ENCODE data around the gene MAPK14.
A peak's percentile ranks its signal among the peaks of the same experiment; 100 is the strongest.
"Not testable (repeated sequence)": the region's sequence is repeated elsewhere in the genome, so short reads cannot be mapped to it uniquely, and the experiment has no call there.

MAPK14 gene

GRCh38 chr6:36070252-36070651 lies 42.6 kb downstream of the MAPK14 start:
- DNase-seq, result no peak

DNA sequence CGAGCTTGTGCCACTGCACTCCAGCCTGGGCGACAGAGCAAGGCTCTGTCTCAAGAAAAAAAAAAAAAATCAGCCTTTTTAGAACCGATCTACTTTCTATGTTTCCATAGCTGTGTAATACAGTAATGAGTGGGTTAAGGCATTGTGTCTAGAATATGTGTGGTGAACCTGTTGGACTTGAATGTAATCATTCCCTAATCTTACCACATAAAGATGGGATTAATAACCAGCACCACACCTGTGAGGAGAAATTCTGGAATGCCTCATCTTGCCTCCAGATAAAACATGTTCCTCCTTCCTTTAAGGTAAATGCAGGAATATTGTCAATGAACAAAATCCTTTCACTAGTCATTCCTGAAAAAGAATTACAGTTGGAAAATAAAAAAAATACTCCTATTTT lies 43.7 kb downstream of the MAPK14 start:
- no peak for DNase-seq

DNA sequence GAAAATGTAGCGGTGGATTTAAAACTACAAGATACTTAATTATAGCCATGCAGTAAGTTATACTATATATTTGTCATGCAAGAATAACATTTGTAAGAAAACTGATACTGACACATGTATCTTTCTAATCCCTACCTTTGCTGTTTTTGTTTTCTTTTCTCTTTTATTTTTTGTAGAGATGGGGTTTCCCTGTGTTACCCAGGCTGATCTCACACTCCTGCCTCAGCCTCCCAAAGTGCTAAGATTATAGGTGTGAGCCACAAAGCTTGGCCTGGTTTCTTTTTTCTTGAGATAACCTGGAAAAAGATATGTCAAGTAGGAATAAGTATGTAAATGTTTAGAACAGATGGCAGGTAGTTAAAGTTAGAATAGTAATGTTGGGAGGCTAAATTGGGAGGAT lies 44.1 kb downstream of the MAPK14 start:
- no peak for DNase-seq

DNA sequence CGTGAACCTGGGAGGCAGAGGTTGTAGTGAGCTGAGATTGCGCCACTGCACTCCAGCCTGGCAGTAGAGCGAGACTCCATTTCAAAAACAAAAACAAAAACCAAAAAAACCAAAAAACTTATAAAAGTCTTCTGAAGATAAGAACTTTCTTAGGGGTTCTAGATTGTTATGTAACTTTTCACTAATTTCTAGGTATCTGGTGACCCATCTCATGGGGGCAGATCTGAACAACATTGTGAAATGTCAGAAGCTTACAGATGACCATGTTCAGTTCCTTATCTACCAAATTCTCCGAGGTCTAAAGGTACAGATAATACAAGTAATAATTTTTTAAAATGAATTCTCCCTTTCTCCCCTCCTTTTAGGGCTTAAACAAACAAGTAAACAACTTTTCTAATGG lies 45.1 kb downstream of the MAPK14 start:
- no peak for DNase-seq

- no peak for DNase-seq
Measured at GRCh38 chr6:36073587-36073986, 46.0 kb downstream of the MAPK14 start.

DNA sequence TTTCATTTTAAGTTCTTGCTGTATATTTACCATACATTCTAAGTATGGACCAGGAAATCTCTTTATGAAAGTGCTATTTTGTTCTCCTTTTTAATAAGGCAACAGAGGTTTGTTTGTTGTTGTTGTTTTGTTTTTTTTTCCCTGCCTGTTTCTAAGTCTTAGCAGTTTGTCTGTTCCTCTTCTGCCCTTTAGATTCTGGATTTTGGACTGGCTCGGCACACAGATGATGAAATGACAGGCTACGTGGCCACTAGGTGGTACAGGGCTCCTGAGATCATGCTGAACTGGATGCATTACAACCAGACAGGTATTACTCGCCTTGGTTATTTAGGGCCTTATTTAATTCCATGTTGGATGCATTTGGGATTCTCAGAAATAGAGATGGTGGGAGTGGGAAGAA lies 48.0 kb downstream of the MAPK14 start:
- no peak for DNase-seq

GRCh38 chr6:36076178-36077063 lies 48.8 kb downstream of the MAPK14 start:
- no peak for DNase-seq

GRCh38 chr6:36078159-36078558 lies 50.6 kb downstream of the MAPK14 start:
- DNase-seq, result no peak

DNA sequence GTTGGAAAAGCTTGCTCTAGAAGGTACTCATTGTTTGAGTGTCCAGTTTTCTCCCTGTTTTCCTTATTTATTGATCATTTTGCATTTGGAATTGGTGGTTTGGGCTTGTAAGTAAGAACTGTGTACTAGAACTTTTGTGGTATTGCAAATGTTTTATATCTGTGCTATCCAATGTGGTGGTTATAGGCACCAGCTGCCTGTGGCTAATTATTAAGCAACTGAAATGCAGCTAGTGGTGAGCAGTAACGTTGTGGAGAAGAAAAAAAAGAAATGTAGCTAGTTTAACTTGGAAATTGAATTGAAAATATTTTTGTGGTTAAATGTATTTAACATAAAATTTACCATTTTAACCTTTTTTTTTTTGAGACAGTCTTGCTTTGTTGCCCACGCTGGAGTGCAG lies 52.0 kb downstream of the MAPK14 start:
- DNase-seq, result no peak

- no peak for DNase-seq
Measured at GRCh38 chr6:36082318-36082717, 54.7 kb downstream of the MAPK14 start.

GRCh38 chr6:36083446-36083845 lies 55.8 kb downstream of the MAPK14 start:
- DNase-seq, result no peak

DNA sequence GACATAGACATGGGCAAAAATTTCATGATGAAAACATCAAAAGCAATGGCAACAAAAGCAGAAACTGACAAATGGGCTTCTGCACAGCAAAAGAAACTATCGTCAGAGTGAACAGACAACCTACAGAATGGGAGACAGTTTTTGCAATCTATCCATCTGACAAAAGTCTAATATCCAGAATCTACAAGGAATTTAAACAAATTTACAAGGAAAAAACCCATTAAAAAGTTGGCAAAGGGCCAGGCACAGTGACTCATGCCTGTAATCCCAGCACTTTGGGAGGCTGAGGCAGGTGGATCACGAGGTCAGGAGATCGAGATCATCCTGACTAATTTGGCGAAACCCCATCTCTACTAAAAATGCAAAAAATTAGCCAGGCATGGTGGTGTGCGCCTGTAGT lies 60.6 kb downstream of the MAPK14 start:
- not testable (repeated sequence) for DNase-seq

DNA sequence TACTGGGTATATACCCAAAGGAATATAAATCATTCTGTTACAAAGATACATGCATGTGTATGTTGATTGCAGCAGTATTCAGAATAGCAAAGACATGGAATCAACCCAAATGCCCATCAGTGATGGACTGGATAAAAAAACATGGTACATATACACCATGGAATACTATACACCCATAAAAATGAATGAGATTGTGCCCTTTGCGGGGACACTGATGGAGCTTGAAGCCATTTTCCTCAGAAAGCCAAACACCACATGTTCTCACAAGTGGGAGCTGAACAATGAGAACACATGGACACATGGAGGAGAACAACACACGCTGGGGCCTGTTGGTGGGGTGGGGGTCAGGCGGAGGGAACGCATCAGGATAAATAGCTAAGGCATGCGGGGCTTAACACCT lies 61.4 kb downstream of the MAPK14 start:
- DNase-seq, result no peak

GRCh38 chr6:36094238-36094637 lies 66.6 kb downstream of the MAPK14 start:
- DNase-seq, result no peak

DNA sequence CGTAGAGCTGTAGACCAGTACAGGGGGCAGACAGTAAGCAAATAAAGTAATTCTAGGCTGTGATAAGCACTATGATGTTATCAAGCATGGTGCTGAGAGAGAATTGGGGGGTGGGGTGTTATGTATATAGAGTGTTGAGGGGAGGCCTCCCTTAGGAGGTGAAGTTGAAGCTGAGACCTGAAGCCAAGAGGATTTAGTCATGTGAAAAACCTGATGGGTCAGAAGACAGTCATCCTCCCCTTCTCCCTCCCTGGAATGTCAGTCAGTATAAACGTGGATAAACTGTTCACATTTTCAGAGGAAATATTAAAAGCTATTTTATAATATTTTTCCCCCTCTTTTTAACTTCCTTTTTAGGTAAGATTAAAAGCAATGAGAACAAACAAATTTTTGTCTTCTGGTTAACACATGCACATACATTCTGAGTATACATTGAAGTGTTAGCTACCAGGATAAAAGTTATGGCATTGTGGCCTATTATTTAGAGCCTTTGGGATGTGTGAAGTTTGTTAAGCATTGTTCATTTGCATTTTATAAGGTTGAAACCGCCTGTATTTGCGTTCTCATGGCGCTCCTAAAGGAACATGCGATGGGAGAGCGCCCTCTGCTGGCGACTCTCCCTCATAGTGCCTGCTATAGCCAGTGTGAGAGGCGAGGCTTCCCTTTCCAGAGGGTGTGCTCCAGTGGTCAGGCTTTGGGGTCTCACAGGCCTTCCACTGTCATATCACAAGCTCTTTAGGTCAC lies 67.3 kb downstream of the MAPK14 start:
- DNase-seq, result peak; percentile 83

GRCh38 chr6:36095497-36096391 lies 68.1 kb downstream of the MAPK14 start:
- DNase-seq, result no peak

- DNase-seq, result no peak
Measured at GRCh38 chr6:36098253-36098919, 70.8 kb downstream of the MAPK14 start.

- DNase-seq, result no peak
Measured at GRCh38 chr6:36098920-36099647, 71.5 kb downstream of the MAPK14 start.

DNA sequence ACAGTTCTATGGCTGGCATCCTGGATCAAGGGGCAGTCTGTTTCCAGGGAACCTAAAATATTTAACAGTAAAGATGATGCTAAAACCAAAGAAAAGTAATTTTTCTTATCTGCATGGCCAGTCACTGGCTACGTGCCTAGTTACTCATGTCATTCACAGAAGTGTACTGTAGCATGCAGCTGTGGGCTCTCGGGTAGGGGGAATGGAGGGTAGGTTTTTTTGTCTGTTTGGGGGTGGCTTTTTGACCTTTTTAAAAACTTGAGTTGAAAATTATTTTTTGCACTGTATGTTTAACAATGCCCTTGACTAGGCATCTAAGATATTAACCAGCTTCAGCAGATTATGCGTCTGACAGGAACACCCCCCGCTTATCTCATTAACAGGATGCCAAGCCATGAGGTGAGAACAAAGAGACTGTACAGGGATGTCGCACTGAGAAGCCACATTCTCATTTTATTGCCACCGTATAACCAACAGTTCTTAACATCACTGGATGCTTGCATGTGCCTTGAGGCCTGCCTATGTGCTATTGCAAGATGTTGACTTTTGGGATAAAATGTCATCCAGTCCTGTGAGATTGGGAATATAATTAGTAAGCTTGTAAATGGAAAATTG lies 72.4 kb downstream of the MAPK14 start:
- DNase-seq, result no peak

GRCh38 chr6:36101691-36102090 lies 74.1 kb downstream of the MAPK14 start:
- no peak for DNase-seq

- no peak for DNase-seq
Measured at GRCh38 chr6:36102853-36103252, 75.2 kb downstream of the MAPK14 start.
